ENCODE results near the gene SELENBP1. TPM values are rescaled to one million over a fixed set of nuclear protein-coding genes. Genes with fewer than 3 reads are reported as not detected.

SELENBP1 gene
- total RNA-seq, 4 donors from 2014 or later, result 61.4 to 113 (median 81.6) TPM

- WGBS, result under 1% methylated on average over 38 of the region's 38 CpGs
- peak; percentile 14 for TF ChIP-seq POLR2A (IDR thresholded peaks at IDR 0.05; ENCODE audit: low read depth)
- no peak for TF ChIP-seq EP300 (IDR thresholded peaks at IDR 0.05)
- peak; percentile 83 to 91 for TF ChIP-seq POLR2AphosphoS5 (IDR thresholded peaks at IDR 0.05)
- intact Hi-C loops (cut with DNase I), result loop anchor here (2.0 kb wide), 1 partner anchor 52 kb away; the partner anchor contains the start of gene PSMB4
- Histone ChIP-seq H3K36me3 (peaks cover 19 to 33% (median 29%) of the 10 kb centered on the region in 4 donors), H3K4me1 (peaks cover 8 to 26% (median 20%) of the 10 kb centered on the region in 4 donors), H3K9me3 (no peaks in the 10 kb centered on the region), H3K4me3 (peak within 1 kb of the TSS; percentile 63 to 83 (median 74)), H3K27me3 (no peaks in the 10 kb centered on the region), H3K27ac (replicated peaks in 1 of 4) (peak within 1 kb of the TSS; percentile 90 to 95 (median 92))
- peak; percentile 99 for DNase-seq (ENCODE audit: extremely low spot score)
Observed at GRCh38 chr1:151346769-151347522, 25.6 kb downstream of the SELENBP1 start, which contains the start of gene RFX5. Gene RFX5, minus strand, starts transcription at chr1:151347252. Its CDS starts 932 bp downstream, at chr1:151346320.

GRCh38 chr1:151346082-151346768 is 26.3 kb downstream of the SELENBP1 start:
- no peak for DNase-seq (ENCODE audit: extremely low spot score)
- peaks cover 8 to 28% (median 21%) of the 10 kb centered on the region in 4 donors for H3K4me1 ChIP-seq
- no peaks in the 10 kb centered on the region for H3K9me3 ChIP-seq
- peak overlapping the region; percentile 63 to 83 (median 74) for H3K4me3 ChIP-seq
- TF ChIP-seq POLR2AphosphoS5 (IDR thresholded peaks at IDR 0.05), result no peak
- WGBS, result 32% methylated on average over 4 of the region's 7 CpGs
- H3K27me3 ChIP-seq, result no peaks in the 10 kb centered on the region
- peak overlapping the region; percentile 90 to 95 (median 92) for H3K27ac ChIP-seq (replicated peaks in 1 of 4)
- intact Hi-C loops (cut with DNase I), result loop anchor here (2.0 kb wide), 1 partner anchor 53 kb away; the partner anchor contains the start of gene PSMB4
- H3K36me3 ChIP-seq, result peaks cover 19 to 38% (median 31%) of the 10 kb centered on the region in 4 donors

GRCh38 chr1:151344291-151344690 is 28.2 kb downstream of the SELENBP1 start:
- H3K4me3 ChIP-seq, result no peak overlapping the region
- no peak for TF ChIP-seq POLR2AphosphoS5 (IDR thresholded peaks at IDR 0.05)
- no peak for TF ChIP-seq POLR2A (IDR thresholded peaks at IDR 0.05; ENCODE audit: low read depth)
- TF ChIP-seq EP300 (IDR thresholded peaks at IDR 0.05), result no peak
- no peak for TF ChIP-seq CTCF (IDR thresholded peaks at IDR 0.05)
- DNase-seq (ENCODE audit: extremely low spot score), result no peak
- H3K27me3 ChIP-seq, result no peaks in the 10 kb centered on the region
- intact Hi-C loops (cut with DNase I), result no loop called here
- peaks cover 8 to 35% (median 30%) of the 10 kb centered on the region in 4 donors for H3K4me1 ChIP-seq
- H3K36me3 ChIP-seq, result peaks cover 19 to 38% (median 31%) of the 10 kb centered on the region in 4 donors
- WGBS, result 84% methylated on average over 6 of the region's 6 CpGs
- H3K9me3 ChIP-seq, result no peaks in the 10 kb centered on the region
- peak overlapping the region in 2 of 4 donors; percentile 22 to 95 for H3K27ac ChIP-seq (replicated peaks in 1 of 4)

- Histone ChIP-seq H3K27ac (replicated peaks in 1 of 4) (no peak overlapping the region), H3K9me3 (no peaks in the 10 kb centered on the region), H3K4me1 (peaks cover 8 to 35% (median 30%) of the 10 kb centered on the region in 4 donors), H3K4me3 (no peak overlapping the region), H3K27me3 (no peaks in the 10 kb centered on the region), H3K36me3 (peaks cover 19 to 38% (median 31%) of the 10 kb centered on the region in 4 donors)
- DNase-seq (ENCODE audit: extremely low spot score), result no peak
- 73% methylated on average over 9 of the region's 9 CpGs for WGBS
- intact Hi-C loops (cut with DNase I), result no loop called here
- no peak for TF ChIP-seq POLR2A (IDR thresholded peaks at IDR 0.05; ENCODE audit: low read depth)
Observed at GRCh38 chr1:151343587-151343986, 28.9 kb downstream of the SELENBP1 start.

GRCh38 chr1:151342569-151342968 is 29.9 kb downstream of the SELENBP1 start:
- TF ChIP-seq POLR2AphosphoS5 (IDR thresholded peaks at IDR 0.05) (no peak), POLR2A (IDR thresholded peaks at IDR 0.05; ENCODE audit: low read depth) (no peak), EP300 (IDR thresholded peaks at IDR 0.05) (no peak), CTCF (IDR thresholded peaks at IDR 0.05) (no peak)
- no peaks in the 10 kb centered on the region for H3K9me3 ChIP-seq
- no peak overlapping the region for H3K27ac ChIP-seq (replicated peaks in 1 of 4)
- peaks cover 19 to 38% (median 31%) of the 10 kb centered on the region in 4 donors for H3K36me3 ChIP-seq
- H3K4me3 ChIP-seq, result no peak overlapping the region
- H3K4me1 ChIP-seq, result peaks cover 5 to 29% (median 25%) of the 10 kb centered on the region in 4 donors
- WGBS, result 93% methylated on average over 5 of the region's 6 CpGs
- DNase-seq (ENCODE audit: extremely low spot score), result no peak
- intact Hi-C loops (cut with DNase I), result no loop called here
- H3K27me3 ChIP-seq, result no peaks in the 10 kb centered on the region

- no peaks in the 10 kb centered on the region for H3K27me3 ChIP-seq
- H3K36me3 ChIP-seq, result peaks cover 19 to 38% (median 31%) of the 10 kb centered on the region in 4 donors
- TF ChIP-seq CTCF (IDR thresholded peaks at IDR 0.05), result no peak
- TF ChIP-seq POLR2A (IDR thresholded peaks at IDR 0.05; ENCODE audit: low read depth), result no peak
- TF ChIP-seq EP300 (IDR thresholded peaks at IDR 0.05), result no peak
- TF ChIP-seq POLR2AphosphoS5 (IDR thresholded peaks at IDR 0.05), result no peak
- H3K4me3 ChIP-seq, result no peak overlapping the region
- 92% methylated on average over 2 of the region's 2 CpGs for WGBS
- peaks cover 4 to 27% (median 24%) of the 10 kb centered on the region in 4 donors for H3K4me1 ChIP-seq
- no peak overlapping the region for H3K27ac ChIP-seq (replicated peaks in 1 of 4)
- H3K9me3 ChIP-seq, result no peaks in the 10 kb centered on the region
- intact Hi-C loops (cut with DNase I), result no loop called here
- no peak for DNase-seq (ENCODE audit: extremely low spot score)
Observed at GRCh38 chr1:151342021-151342420, 30.5 kb downstream of the SELENBP1 start.

Data from esophagus muscularis mucosa (tissue), 4 donors.